Activated T-cell treated with anti-CD3 and anti-CD28 coated beads for 1 hour (primary cell): Measurements from ENCODE around the gene MPHOSPH8.
A peak's percentile ranks its signal among the peaks of the same experiment; 100 is the strongest.

Source experiments
- DNase-seq: peaks from one replicate; pipeline ENCODE4 v3.0.0-alpha.2; 2020; ENCODE audit warnings: low read depth

The MPHOSPH8 gene

GRCh38 chr13:19633479-19634255 lies at the start of gene MPHOSPH8:
Gene MPHOSPH8, plus strand, starts transcription at chr13:19633659. Its CDS starts 90 bp downstream, at chr13:19633749.
- peak; percentile 87 for DNase-seq

DNA sequence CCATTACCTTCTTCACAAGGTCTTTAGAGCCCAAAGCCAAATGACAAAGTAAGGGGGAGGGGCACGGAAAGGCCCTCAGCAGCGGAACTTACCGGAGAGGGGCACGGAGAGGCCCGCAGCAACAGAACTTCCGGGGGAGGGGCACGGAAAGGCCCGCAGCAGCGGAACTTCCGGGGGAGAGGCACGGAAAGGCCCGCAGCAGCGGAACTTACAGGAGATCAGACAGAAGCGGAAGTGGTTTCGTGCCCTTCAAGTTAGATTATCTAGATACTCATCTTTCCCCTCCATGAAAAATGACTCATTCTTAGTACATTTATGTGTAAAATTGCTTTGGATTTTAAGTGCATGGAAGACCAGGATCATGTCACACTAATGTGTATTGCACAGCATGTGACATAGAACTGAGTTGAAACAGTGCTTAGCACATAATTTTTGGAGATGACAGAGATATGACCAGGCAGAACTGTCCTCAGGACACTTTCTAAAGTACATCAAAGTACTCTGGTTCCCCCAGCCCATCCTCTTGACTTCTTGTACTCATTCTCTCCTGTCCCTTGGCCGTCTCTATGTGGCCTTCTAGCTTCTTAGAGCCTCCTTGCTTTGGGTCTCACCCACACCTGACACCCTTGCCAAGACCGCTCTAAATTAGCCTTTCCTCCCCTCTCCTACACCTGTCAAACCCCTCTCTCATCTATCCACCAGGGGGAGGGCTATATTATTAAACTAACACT lies 46.4 kb upstream of the MPHOSPH8 start:
- peak; percentile 52 for DNase-seq

DNA sequence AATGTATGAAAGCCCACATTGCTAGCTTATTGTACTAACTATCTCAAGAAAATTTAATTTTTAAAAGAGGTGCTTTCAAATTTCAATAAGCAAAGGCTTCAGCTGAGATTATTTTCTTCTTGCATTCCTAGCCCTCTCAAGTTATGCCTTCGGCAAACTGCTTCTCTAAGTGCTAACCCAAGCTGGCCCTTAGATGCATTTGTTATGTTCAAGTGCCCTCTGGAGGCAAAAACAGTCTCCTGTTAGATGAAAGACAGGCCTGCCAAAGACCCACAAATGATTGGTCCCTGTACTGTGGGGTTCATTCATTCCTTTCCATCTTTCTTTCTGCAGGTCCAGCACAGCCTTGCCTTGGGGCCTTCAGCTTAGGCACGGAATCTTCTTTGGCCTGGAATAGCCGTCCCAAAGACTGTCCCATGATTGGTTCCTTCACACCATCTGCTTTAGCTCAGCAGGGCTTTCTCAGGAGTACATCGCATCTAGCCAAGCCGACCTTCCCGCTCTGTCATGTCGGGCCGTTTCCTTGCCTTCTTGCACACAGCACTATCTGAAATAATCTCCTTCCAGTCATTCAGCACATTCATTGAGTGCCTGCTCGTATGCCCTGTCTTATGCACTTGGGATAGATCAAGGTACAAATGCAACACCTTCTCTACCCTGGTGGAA lies 45.7 kb upstream of the MPHOSPH8 start:
- no peak for DNase-seq

DNA sequence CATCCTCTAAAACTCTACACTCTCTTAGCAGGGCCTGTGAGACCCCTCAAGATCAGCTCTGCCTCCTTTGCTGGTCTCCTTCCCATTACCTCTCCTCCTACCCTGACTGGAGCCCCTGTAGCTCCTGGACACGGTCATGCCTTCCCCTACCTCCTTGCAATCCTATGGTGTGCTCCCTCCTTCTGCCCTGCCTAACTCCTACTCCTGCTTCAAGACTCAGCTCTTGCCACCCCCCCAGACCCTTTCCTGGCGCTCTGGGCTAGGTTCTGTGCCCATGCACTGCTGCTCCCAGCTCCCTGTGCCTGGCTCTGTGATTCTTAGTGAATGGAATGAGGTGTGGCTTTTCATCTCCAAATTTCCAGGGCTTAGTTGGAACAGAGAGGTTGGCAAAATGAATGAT lies 44.1 kb upstream of the MPHOSPH8 start:
- no peak for DNase-seq

GRCh38 chr13:19590423-19590822 lies 43.0 kb upstream of the MPHOSPH8 start:
- no peak for DNase-seq

- no peak for DNase-seq
Observed at GRCh38 chr13:19591864-19592263, 41.6 kb upstream of the MPHOSPH8 start.

GRCh38 chr13:19592657-19593180 lies 40.7 kb upstream of the MPHOSPH8 start:
- no peak for DNase-seq

DNA sequence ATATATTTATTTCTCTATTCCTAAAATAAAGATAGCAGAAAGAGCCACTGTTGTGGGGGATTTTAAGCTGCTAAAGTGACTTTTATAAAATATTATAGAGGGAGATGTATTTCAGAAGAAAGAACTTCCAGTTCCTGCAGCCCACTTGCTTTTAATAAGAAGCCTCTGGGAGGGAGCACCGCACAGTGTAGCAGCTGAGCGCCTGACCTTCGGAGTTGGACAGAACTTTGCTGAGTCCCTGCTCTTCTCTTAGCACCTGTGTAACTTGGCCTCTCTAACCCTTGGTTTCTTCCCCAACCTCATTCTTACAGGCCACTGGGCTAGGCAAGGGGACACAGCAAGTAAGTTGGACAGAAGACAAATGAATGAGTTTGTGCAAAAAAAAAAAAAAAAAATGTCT lies 37.4 kb upstream of the MPHOSPH8 start:
- DNase-seq, result no peak

GRCh38 chr13:19596960-19597361 lies 36.5 kb upstream of the MPHOSPH8 start:
- DNase-seq, result no peak

DNA sequence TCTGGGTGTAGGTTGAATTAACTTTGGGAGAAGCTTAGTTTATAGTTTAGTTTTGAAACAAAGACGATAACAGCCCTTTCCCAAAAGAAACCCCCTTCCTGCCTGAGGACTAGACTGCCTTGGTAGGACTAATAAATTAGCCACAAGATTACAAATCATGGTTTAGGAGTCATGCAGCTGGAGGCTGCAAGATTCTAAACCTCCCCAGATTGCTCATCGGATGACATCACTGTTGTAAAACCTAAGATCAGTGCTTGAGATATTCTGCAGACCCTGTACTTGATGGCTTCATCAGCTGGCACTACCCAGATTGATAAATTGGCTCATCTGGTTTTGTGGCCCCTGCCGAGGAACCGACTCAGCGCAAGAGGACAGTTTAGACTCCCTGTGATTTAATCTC lies 35.9 kb upstream of the MPHOSPH8 start:
- no peak for DNase-seq

GRCh38 chr13:19601749-19602725 lies 31.4 kb upstream of the MPHOSPH8 start:
- DNase-seq, result no peak

DNA sequence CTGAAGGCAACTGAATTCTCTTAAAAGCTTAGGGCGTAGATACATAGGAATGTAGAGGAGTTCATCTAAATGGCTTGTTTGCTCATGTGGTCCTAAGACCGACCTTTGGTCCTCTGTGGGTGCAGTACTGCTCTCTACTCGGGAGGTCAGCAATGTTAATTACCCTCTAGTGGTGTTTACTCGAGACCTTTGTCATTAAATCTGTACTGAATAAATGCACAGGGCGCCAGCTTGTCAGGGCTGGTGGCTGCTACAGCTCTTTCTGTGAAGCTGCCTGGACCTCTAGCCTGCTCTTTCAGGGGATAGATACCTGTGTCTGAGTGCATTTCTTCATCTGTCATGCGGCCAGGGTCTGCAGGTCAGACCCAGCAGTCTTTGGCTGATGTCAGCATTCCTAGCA lies 29.2 kb upstream of the MPHOSPH8 start:
- no peak for DNase-seq

- no peak for DNase-seq
Observed at GRCh38 chr13:19605161-19605955, 28.1 kb upstream of the MPHOSPH8 start.

- DNase-seq, result no peak
Observed at GRCh38 chr13:19606152-19606551, 27.3 kb upstream of the MPHOSPH8 start.

DNA sequence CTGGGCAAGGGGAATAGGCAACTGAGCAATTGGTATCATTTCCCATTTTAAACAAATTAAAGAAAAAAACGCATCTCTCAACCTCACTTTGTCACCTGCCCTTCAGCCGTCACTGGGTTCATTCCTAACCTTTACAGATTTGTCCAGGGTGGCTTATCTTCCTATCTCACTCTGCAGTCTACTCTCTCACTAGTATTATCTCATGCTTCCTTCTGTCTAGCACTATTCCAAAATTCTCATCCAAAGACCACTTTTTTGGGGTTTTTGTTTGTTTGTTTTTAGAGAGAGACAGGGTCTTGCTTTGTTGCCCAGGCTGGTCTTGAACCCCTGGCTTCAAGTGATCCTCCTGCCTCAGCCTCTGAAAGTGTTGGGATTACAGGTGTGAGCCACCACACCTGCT lies 26.7 kb upstream of the MPHOSPH8 start:
- no peak for DNase-seq

DNA sequence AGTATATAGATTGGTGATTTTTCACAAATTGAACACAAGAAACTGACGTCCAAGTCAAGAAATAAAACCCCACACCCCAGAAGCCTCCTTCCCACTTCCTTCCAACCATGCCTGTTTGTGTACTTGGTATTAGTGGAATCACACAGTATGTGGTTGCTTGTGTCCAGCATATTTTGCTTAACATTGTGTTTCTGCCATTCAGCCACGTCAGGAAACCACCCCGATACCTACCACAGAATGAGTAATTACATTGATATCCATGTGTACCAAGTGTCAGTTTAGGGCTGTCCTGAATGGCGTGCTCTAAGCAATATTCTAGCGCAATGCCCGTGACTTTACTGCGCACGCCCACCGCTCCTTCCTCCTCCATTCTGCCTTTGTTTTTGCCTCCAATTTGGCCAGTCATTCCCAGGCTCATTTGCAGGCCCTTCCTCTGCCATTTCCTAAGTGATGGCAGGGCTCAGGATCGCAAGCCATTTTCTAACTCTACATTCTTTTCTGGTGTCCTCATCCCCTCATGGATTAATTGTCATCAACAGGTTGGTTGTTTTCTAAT lies 25.9 kb upstream of the MPHOSPH8 start:
- DNase-seq, result no peak

DNA sequence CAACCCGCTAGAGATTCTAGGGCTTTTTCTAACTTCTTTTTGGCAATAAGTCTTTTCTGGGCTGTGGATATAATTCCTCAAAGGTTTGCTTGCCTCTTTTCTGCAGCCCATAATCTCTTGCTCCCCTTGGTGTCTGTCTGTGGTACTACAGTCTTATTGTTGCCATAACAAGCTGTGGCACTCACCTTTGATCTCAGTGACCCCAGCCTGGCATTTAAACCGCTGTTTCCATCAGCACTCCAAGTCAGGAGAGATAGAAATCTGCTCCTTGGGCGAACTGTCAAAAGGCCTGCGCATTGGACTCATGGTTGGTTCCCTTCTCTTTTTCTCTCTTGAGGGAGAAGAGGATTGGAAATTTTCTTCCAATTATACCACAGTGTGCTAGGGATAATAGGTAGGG lies 14.5 kb upstream of the MPHOSPH8 start:
- no peak for DNase-seq

DNA sequence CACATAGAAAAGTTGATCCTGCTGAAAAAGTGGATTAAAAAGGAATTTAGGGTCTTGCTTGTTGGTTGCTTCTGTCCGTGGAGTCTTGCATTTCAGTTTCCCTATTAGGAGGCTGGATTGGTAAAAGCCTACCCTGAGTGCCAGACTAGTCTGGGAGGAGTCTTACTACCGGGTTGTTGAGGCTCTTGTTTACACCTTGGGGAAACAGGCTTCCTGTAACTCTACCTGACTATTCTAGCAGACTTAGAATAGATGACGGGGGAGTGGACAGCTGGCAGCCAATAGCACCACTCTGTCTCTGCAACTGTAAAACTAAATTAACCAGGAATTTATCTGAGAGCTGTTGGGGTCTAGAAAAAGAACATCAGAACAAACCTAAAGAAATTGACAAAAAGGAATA lies 11.3 kb upstream of the MPHOSPH8 start:
- no peak for DNase-seq

DNA sequence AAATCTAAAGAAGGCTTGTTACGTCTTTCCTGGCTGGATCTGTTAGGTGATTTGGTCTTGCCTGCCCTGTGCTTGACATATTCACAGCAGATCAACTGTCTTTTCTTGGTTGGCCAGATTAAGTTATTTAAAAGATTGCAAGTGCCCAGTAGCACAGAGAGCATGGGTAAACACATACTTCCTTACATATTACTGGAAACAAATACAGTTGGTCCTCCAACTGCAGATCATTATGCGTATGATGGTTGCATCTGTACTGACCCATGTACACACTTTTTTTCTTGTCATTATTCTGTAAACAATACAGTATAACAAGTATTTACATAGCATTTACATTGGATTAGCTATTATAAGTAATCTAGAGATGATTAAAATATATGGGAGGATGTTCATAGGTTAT lies 9.2 kb upstream of the MPHOSPH8 start:
- DNase-seq, result no peak

GRCh38 chr13:19632915-19633478 lies 462 bp upstream of the MPHOSPH8 start:
- DNase-seq, result no peak
